ENCODE data around the gene WNT11. TPM values are rescaled to one million over a fixed set of nuclear protein-coding genes. Genes with fewer than 3 reads are reported as not detected.

The WNT11 gene
- polyA plus RNA-seq, 6 donors from 2014 or later = 0.13 TPM; not detected in 5

DNA sequence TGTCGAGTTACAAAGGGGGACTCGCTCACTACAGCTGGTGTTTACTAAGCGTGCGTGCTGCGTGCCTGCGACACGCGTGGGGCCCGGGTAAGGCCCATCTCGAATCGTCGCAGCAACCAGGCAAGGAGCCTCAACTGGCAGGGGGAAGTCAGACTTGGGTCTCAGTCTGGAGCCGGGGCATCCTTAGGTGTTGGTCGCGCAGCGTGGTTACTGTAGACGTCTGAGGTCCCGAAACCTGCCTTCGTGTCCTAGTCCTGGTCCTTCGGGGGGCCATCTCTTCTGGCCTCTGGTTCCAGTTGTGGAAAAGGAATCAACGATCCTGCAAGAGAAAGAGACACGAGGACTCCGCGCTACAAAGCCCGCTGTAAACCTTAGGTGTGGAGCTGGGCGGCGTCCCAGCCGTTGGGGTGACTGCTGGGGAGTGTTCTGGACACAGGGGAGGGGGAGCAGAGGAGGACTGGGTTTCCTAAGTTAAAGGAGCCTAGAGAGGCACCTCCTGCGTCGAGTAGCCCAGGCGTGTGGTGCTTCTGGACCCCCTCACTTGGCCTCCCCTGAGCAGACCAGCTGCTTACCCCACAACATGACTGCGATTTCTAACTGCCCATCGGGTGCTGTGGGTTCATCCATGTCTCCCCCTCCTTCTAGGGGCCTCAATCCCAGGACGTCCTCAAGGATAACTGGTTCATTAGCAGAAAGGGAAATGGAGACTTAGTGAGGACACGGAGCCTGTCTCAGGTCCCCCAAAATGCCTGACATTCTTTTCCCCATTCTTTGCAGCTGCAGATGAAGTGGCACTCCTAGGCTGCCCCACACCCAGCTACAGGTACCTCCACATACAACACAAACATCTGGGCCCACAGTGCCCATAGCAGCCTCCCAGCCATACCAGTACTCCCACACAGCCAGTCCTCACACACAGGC, 4.9 kb upstream of the WNT11 start:
- H3K9me3 Mint-ChIP-seq = no peaks in the 10 kb centered on the region
- H3K27ac Mint-ChIP-seq = peak overlapping the region in 3 of 6 donors; percentile 13 to 60 (median 54)
- peaks cover 24 to 41% (median 27%) of the 10 kb centered on the region in 3 donors for H3K27me3 Mint-ChIP-seq
- peak overlapping the region; percentile 56 to 86 (median 78) for H3K4me3 Mint-ChIP-seq
- ATAC-seq (ENCODE audit: low read depth in 2 of 2) (no peak), DNase-seq (no peak)
- H3K4me1 Mint-ChIP-seq = peaks cover 11 to 24% (median 14%) of the 10 kb centered on the region in 3 donors
- no peaks in the 10 kb centered on the region for H3K36me3 Mint-ChIP-seq

DNA sequence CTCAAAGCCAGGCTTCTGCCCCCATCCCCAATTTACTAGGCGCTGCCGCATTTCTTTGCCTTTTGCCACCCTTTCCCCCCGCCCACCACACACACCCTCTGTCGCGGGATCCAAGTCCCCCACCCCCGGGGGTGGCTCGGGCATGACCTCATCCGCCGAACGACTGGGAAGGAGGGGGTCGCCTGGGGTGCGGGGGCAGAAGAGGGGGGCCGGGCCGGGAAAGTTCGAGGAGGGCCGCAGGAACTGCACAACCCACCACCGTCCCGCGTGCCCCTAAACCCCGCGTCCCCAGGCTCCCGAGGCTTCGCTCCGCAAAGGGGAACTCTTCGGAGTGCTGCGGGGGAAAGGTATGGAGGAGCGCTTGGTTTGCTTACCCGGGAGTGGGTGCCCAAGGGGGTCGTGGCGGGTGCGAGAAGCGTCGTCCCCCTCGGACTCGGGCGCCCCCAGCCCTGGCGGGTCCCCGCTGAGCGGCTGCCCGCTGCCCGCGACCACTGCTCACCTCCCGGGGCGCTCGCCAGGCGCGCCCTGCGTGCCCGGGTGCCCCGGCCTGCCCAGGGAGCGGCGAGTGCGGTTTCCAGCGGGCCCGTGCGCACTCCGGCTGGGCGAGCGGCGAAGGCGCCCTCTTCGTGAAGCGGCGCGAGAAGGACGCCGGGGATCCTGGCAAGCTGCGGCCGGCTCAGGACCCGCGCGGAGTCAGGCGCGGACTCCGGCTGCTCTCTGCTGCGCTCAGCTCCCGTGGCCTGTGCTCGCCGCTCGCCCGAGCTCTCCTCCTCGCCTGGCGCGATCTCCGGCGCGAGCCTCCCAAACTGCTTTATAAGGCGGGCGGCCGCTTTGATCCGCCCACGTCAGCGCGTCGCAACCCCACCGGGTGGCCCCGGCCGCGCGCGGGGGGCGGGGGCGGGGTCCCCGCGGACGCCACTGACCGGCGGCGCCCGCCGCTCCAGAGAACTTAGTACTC, 4.0 kb upstream of the WNT11 start:
- Mint-ChIP-seq H3K36me3 (no peaks in the 10 kb centered on the region), H3K4me3 (peak overlapping the region; percentile 51 to 87 (median 81)), H3K27me3 (peaks cover 34 to 50% (median 34%) of the 10 kb centered on the region in 3 donors), H3K27ac (no peak overlapping the region), H3K9me3 (no peaks in the 10 kb centered on the region), H3K4me1 (peaks cover 19 to 33% (median 23%) of the 10 kb centered on the region in 3 donors)
- DNase-seq (peak; percentile 19), ATAC-seq (ENCODE audit: low read depth in 2 of 2) (peak in 1 of 2 donors; percentile 6)

DNA sequence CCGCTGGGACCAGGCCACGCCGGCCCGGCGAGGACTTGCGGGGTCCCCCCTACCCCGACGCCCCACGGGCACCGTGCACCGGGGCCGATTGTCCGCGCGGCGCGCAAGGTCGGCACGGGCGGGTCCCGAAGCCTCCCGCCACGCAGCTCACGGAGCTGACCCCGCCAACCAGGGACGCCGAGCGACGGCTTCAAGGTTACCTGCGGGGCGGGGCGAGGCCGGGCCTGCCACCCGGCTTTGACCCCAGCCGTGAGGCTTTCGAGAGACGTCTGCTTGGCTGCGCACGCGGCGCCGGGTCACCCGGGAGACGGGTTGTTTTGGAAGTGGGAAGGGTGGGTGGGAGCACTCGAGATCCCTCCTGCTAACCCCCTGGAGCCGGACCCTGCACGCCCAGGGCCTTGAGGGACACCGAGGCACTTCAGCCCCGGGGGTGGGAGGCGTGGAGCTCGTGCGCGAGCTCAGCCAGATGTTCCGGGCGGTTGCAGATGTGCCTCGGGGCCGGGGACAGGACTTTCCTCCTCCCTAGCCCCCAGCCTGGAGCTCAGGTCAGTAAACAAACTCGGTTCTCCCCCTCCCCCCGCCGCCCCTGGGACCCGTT, 3.2 kb upstream of the WNT11 start:
- Mint-ChIP-seq H3K9me3 (no peaks in the 10 kb centered on the region), H3K4me1 (peaks cover 19 to 34% (median 26%) of the 10 kb centered on the region in 3 donors)

DNA sequence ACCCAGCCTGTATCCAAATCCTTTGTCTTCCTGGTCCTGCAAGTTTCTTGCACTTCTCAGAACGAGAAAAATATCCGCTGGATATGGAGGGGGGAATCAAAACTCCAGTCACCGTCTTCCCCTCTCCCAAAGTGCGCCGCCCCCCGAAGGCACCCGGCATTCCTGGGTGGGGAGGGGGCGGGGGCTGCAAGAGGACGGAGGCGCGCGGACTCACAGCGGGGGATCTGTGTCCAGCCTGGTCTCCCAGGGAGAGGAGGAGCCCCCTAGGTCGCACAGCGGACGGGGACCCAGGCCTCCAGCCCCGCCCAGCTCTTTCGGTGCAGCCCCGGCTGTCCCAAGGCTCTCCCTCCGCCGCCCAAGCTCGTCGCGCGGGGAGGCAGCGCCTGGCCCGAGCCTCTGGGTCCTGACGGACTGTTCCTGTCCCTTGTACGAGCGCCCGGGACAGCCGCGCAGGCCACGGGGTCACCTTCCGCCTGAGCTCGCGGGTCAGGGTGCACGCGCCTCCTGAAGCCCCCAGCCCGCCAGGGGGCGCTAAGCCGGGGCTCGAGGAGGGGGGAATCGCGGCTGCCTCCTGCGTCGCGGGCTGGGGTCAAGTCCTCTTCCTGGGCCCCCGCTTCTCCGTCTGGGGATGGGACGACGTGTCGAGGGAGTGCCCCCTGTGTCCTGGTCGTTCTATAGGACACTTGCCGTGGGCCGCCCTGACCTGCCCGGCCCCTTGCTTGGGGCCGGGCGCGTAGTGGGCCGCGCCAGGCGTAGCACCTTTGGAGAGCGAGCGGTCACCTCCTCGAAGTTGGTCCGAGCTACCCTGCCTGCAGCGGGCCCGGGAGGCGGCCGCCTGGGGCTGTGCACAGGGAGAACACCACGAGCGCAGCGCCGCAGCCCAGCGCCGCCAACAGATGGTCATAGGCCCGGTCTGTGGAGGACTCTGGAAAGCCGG, 2.4 kb upstream of the WNT11 start:
- Mint-ChIP-seq H3K4me3 (peak overlapping the region; percentile 77 to 96 (median 90)), H3K4me1 (peaks cover 19 to 34% (median 26%) of the 10 kb centered on the region in 3 donors), H3K27me3 (peaks cover 47 to 66% (median 49%) of the 10 kb centered on the region in 3 donors), H3K9me3 (no peaks in the 10 kb centered on the region), H3K27ac (peak overlapping the region in 1 of 6 donors; percentile 24), H3K36me3 (no peaks in the 10 kb centered on the region)
- ATAC-seq (ENCODE audit: low read depth in 2 of 2) = peak; percentile 47 to 51
- peak; percentile 74 for DNase-seq

More for the DNA sequence above, 3.2 kb upstream of the WNT11 start:
- peak overlapping the region; percentile 51 to 87 (median 80) for H3K4me3 Mint-ChIP-seq
- no peak for ATAC-seq (ENCODE audit: low read depth in 2 of 2)
- no peak overlapping the region for H3K27ac Mint-ChIP-seq
- no peaks in the 10 kb centered on the region for H3K36me3 Mint-ChIP-seq
- no peak for DNase-seq
- peaks cover 41 to 58% (median 42%) of the 10 kb centered on the region in 3 donors for H3K27me3 Mint-ChIP-seq

DNA sequence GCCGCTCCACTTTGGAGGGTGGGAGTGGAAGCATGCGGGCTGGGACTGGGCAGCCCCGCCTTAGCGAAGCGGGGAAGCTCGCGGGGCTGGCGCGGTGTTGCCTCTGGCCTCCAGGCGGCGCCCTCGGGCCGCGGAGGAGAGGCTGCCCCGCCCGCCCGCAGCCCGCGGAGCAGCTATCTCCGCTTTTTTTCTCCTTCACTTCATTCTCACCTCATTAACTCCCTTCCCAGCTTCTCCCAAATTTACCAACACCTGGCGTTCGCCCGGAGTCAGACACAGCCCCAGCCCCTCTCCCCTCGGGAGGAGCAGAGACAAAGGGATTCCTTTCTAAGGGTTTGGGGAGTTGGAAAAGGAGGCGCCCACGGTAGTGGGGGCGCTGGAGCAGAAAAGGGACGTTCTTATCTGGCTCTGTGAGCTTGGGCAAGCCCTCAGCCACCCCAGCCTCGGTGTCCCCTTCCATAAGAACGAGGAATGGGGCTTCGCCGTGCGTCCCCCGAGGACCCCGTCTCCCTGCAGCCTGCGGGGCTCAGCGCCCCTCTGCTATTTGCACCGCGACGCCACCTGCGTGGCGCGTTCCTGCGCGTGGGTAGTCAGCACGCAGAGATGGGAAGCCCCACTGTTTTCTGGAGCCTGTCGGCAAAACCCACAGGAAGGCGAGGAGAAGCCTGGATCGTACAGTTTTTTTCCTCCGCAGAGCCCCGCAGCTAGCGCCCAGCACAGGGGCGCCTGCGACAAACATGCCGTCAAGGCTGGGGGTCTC, 1.5 kb upstream of the WNT11 start:
- Mint-ChIP-seq H3K36me3 (no peaks in the 10 kb centered on the region), H3K4me1 (peaks cover 16 to 34% (median 26%) of the 10 kb centered on the region in 3 donors), H3K4me3 (peak overlapping the region; percentile 77 to 96 (median 90)), H3K27me3 (peaks cover 45 to 72% (median 54%) of the 10 kb centered on the region in 3 donors), H3K9me3 (no peaks in the 10 kb centered on the region), H3K27ac (peak overlapping the region in 2 of 6 donors; percentile 52 to 58)
- DNase-seq (peak; percentile 73), ATAC-seq (ENCODE audit: low read depth in 2 of 2) (peak; percentile 68 to 75)

DNA sequence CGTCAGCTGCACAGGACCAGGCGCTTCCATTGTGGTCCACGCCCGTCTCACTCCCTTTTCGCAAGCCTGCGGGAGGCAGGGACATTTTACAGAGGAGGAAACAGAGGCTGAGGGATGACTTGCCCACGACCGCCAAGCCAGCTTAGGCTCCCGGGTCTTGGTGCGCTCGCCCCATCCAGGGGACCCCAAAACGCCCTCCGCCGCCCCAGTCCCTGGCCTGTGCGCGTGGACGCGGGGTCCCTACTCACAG, 300 bp downstream of the WNT11 start:
- DNase-seq = no peak
- Mint-ChIP-seq H3K27me3 (peaks cover 33 to 73% (median 51%) of the 10 kb centered on the region in 3 donors), H3K27ac (no peak overlapping the region), H3K36me3 (no peaks in the 10 kb centered on the region), H3K4me3 (peak overlapping the region; percentile 77 to 91 (median 84)), H3K9me3 (no peaks in the 10 kb centered on the region), H3K4me1 (peaks cover 16 to 34% (median 24%) of the 10 kb centered on the region in 3 donors)
- ATAC-seq (ENCODE audit: low read depth in 2 of 2) = no peak

DNA sequence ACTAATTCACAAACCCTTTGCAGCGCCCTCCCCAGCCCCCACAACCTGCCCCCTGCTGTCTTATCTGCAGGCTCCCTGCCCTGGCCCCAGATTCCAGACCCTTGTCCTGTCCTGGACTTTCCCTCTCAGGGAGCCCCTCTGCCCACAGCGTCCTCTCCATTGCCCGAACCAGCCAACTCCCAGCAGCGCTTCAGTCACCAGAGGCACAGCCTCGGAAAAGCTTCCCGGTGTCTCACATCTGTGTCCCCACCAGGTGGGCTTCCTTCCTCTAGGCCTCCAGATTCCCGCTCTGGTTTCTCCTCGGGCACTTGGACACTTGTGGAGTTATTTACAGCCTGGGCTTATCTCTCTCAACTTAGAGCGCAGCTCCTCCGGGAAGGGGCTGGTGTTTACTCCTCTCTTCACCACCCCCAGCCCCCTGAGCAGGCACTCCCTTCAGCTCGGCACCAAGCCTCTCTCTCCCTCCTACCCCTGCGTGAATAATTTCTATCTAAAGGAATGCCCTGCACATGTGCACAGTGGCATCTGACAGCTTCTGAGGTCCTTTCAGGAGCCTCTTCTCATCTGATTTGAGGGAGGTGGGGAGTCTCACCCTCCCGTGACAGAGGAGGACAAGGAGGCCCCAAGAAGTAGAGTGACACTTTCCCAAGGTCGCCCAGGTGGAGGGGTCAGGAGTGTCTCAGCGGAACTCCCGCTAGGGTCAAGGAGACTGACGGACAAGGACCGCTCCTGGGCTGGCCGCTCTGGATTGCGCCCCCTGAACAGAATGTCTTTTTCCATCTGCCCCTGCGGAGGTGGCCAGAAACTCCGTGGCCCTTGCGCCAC, 838 bp downstream of the WNT11 start:
- H3K27me3 Mint-ChIP-seq = peaks cover 30 to 73% (median 48%) of the 10 kb centered on the region in 3 donors
- H3K36me3 Mint-ChIP-seq = no peaks in the 10 kb centered on the region
- H3K9me3 Mint-ChIP-seq = no peaks in the 10 kb centered on the region
- peaks cover 16 to 34% (median 22%) of the 10 kb centered on the region in 3 donors for H3K4me1 Mint-ChIP-seq
- ATAC-seq (ENCODE audit: low read depth in 2 of 2) (no peak), DNase-seq (no peak)
- H3K27ac Mint-ChIP-seq = peak overlapping the region in 1 of 6 donors; percentile 52
- peak overlapping the region; percentile 77 to 91 (median 84) for H3K4me3 Mint-ChIP-seq

DNA sequence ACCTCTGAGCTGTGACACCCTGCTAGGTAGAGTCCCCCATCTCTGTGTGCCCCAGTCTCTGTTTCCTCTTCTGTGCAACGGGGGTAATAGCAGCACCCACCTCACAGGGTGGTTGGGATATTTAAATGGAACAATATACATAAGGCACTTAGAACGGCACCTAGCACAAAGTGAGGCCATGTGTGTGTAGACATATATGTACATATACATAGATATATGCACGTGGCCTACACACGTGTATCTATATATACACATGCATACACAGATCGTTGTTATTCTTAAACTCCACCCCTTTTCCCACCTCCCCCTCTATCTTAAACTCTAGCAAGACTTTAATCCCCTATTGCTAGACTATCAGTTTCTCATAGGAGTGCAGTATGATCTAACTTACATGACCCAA, 2.4 kb downstream of the WNT11 start:
- DNase-seq (no peak), ATAC-seq (ENCODE audit: low read depth in 2 of 2) (no peak)
- peaks cover 30 to 85% (median 48%) of the 10 kb centered on the region in 3 donors for H3K27me3 Mint-ChIP-seq
- H3K4me1 Mint-ChIP-seq = peaks cover 15 to 33% (median 22%) of the 10 kb centered on the region in 3 donors
- peak overlapping the region in 3 of 8 donors; percentile 1 to 75 (median 64) for H3K4me3 Mint-ChIP-seq
- no peaks in the 10 kb centered on the region for H3K36me3 Mint-ChIP-seq
- H3K9me3 Mint-ChIP-seq = no peaks in the 10 kb centered on the region
- no peak overlapping the region for H3K27ac Mint-ChIP-seq

DNA sequence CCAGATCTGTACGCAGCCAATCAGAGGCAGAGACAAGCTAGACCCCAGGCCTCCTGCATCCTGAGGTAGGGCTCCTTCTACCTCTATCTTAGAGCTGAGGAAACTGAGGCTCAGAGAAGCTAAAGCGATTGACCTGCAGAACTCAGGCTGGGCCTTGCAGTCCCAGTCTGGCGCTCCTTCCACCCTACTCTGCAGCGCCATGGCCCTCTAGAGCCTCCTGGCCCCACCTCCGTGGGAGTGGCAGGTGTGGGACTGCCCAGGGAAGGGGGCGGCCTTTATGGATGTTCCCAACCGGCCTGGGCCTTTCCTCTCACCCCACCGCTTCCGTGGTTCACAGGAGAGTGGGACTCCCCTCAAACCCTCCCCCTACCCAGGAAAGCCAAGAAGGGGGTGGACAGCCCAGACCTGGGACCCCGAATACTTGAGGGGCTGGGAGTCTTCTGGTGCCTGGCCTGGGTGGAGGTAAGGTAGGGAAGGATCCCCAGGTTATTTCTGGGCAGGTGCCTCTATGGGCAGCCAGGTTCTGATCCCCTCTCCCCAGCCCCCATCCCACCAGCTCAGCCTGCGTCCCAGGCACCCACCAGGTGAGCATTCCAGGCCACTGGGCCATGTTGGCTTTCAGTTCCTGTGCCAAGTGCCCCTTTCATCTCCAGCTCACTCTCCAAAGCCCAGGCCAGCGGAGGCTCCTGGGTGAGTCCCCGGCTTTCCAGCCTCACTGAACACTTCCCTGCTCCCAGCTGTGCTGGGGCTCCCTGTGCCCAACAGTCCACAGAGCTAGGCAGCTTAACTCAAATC, 3.0 kb downstream of the WNT11 start:
- no peak overlapping the region for H3K4me3 Mint-ChIP-seq
- H3K27me3 Mint-ChIP-seq = peaks cover 30 to 81% (median 52%) of the 10 kb centered on the region in 3 donors
- H3K36me3 Mint-ChIP-seq = no peaks in the 10 kb centered on the region
- H3K4me1 Mint-ChIP-seq = peaks cover 12 to 30% (median 22%) of the 10 kb centered on the region in 3 donors
- no peak for DNase-seq
- H3K27ac Mint-ChIP-seq = no peak overlapping the region
- no peak for ATAC-seq (ENCODE audit: low read depth in 2 of 2)
- no peaks in the 10 kb centered on the region for H3K9me3 Mint-ChIP-seq

DNA sequence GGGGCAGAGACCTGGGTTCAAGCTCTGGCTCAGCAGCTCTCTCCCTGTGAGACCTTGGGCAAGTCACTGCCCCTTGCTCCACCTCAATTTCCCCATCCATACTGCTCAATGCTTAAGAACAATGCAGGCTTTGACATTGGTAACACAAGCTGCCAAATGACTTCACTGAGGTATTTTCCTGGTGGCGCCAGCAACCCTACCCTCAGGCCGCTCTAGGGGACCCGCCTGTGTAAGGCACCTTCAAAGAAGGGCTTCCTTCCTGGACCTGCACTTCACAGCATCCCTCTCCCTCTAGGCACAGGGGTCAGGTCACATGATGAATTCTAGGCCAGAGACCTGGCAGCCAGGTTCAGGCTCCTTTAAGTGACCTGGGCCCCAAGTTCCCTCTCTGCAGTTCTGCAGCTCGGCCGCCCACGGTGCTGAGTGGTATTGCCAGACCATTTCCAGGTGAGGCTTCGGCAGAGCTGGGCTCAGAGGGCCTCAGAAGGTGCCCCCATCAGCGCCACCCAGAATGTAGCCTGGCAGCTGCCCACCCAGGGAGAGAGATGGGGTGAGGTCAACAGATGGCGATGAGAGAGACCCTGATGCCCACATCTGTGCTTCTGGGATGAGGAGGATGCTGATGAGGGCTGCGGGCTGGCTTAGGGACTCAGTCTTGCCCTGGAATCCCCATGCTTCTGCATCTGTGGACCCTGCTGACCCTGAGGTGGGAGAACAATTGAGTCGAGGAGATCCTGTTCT, 4.5 kb downstream of the WNT11 start:
- Mint-ChIP-seq H3K27me3 (peaks cover 28 to 70% (median 55%) of the 10 kb centered on the region in 3 donors), H3K27ac (no peak overlapping the region), H3K4me1 (peaks cover 12 to 15% (median 15%) of the 10 kb centered on the region in 3 donors), H3K4me3 (no peak overlapping the region), H3K36me3 (no peaks in the 10 kb centered on the region), H3K9me3 (no peaks in the 10 kb centered on the region)
- no peak for ATAC-seq (ENCODE audit: low read depth in 2 of 2)
- no peak for DNase-seq
